ENCODE results near the gene UBIAD1.
"Not testable (repeated sequence)": the region's sequence is repeated elsewhere in the genome, so short reads cannot be mapped to it uniquely, and the experiment has no call there.

UBIAD1 gene

GRCh38 chr1:11266268-11267074 is 6.5 kb upstream of the UBIAD1 start:
- DNase-seq (ENCODE audit: low spot score): no peak
- no peak for TF ChIP-seq CTCF (IDR thresholded peaks at IDR 0.05; ENCODE audit: extremely low read depth, missing control alignments)

DNA sequence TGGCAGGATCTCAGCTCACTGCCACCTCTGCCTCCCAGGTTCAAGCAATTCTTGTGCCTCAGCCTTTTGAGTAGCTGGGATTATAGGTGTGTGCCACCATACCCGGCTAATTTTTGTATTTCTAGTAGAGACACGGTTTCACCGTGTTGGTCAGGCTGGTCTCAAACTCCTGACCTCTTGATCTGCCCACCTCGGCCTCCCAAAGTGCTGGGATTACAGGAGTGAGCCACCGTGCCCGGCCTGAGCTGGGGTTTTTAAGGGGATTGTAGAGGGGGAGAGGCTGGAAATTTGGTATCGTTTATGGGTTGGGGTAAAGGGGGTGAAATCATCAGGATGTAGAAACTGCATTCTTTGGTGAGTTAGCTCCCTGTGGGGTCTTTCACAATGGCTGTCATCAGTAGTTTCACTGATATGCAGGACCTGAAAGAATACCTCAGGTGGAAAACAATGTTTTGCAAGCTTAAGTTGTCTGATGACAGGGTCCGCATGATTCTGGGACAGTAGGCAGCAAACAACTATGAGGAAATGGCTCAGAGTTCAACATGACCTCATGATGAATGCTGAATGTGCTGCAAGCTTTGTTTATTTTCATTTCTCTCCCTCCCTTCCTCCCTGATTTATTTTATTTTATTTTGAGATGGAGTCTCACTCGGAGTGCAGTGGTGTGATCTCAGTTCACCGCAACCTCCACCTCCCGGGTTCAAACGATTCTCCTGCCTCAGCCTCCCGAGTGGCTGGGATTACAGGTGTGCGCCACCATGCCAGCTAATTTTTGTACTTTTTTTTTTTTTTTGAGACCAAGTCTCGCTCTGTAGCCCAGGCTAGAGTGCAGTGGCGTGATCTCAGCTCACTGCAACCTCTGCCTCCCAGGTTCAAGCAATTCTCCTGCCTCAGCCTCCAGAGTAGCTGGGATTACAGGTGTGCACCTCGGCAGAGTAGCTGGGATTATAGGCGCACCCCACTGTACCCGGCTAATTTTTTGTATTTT is 5.4 kb upstream of the UBIAD1 start:
- DNase-seq (ENCODE audit: low spot score): not testable (repeated sequence)

DNA sequence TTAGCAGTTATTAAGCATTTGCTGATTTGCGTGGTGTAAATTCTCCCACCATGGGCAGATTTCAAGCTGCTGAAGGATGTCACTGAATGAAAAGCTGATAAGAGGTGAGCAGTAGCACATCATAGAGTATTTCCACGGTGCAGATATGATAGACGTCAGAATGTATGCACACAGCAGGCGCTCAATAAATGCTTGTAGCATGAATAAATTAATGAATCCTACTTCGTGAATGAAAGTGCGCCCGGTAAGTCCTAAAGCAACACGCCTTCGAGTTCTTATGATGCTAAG is 510 bp upstream of the UBIAD1 start:
- TF ChIP-seq CTCF (IDR thresholded peaks at IDR 0.05; ENCODE audit: extremely low read depth, missing control alignments): no peak
- DNase-seq (ENCODE audit: low spot score): no peak

- no peak for DNase-seq (ENCODE audit: low spot score)
Observed at GRCh38 chr1:11273595-11274234, 717 bp downstream of the UBIAD1 start.

GRCh38 chr1:11279152-11279551 is 6.2 kb downstream of the UBIAD1 start:
- no peak for TF ChIP-seq CTCF (IDR thresholded peaks at IDR 0.05; ENCODE audit: extremely low read depth, missing control alignments)
- no peak for DNase-seq (ENCODE audit: low spot score)

More at GRCh38 chr1:11273595-11274234, 717 bp downstream of the UBIAD1 start:
- no peak for TF ChIP-seq CTCF (IDR thresholded peaks at IDR 0.05; ENCODE audit: extremely low read depth, missing control alignments)

- TF ChIP-seq CTCF (IDR thresholded peaks at IDR 0.05; ENCODE audit: extremely low read depth, missing control alignments): no peak
- DNase-seq (ENCODE audit: low spot score): no peak
Observed at GRCh38 chr1:11279630-11280029, 6.6 kb downstream of the UBIAD1 start.

DNA sequence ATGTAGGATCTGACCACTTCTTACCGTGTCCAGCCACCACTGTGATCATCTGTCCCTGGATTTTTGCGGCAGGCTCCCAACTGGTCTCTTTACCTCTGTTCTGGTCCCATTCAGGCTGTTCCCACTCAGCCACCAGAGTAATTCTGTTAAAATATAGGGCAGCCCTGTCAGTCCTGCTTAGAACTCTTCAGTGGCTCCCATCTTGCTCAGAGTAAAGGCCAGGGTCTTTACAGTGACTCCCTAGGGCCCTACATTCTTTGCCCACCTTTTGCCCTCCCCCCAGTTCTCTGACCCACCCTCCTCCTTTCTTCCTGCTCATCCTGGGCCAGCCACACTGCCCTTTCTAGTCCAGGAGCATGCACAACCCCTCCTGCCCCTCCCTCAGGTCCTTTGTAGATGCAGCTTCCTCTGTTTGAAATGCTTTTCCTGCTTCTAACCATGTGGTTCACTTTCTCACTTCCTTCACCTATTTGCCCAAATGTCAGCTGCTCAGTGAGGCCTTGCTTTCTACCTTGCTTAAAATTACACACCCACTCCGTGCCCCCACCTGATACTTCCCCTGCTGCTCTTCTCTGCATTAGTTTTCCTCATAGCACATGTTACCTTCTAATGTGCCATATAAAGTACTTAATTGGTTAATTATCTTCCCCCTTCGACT is 7.8 kb downstream of the UBIAD1 start:
- no peak for TF ChIP-seq CTCF (IDR thresholded peaks at IDR 0.05; ENCODE audit: extremely low read depth, missing control alignments)
- DNase-seq (ENCODE audit: low spot score): peak; percentile 47

Measured in GM20000 (cell line).